A204.1 (cell line): ENCODE measurements around the gene CDCP1.
"Not testable (repeated sequence)": the region's sequence is repeated elsewhere in the genome, so short reads cannot be mapped to it uniquely, and the experiment has no call there.

Experiments used
- FAIRE-seq: peaks from 2 replicates; lab custom pipeline; 2012; peaks lifted over from hg19 to GRCh38; lab: Jason Lieb, UNC

CDCP1 gene

GRCh38 chr3:45055032-45055410, 91.2 kb downstream of the CDCP1 start:
- FAIRE-seq: no peak

GRCh38 chr3:45054196-45054857, 91.9 kb downstream of the CDCP1 start:
- no peak for FAIRE-seq

- not testable (repeated sequence) for FAIRE-seq
Observed at GRCh38 chr3:45053805-45054195, 92.4 kb downstream of the CDCP1 start.

GRCh38 chr3:45051685-45052084, 94.5 kb downstream of the CDCP1 start:
- FAIRE-seq: no peak

- no peak for FAIRE-seq
Observed at GRCh38 chr3:45049807-45050206, 96.4 kb downstream of the CDCP1 start.

- FAIRE-seq: no peak
Observed at GRCh38 chr3:45048244-45048643, 97.9 kb downstream of the CDCP1 start.

GRCh38 chr3:45043728-45044299, 102.4 kb downstream of the CDCP1 start:
- no peak for FAIRE-seq

- FAIRE-seq: no peak
Observed at GRCh38 chr3:45042162-45042561, 104.0 kb downstream of the CDCP1 start.

- no peak for FAIRE-seq
Observed at GRCh38 chr3:45041666-45042065, 104.5 kb downstream of the CDCP1 start.

GRCh38 chr3:45037720-45038455, 108.3 kb downstream of the CDCP1 start:
- FAIRE-seq: peak; percentile 96

- FAIRE-seq: no peak
Observed at GRCh38 chr3:45035441-45036301, 110.5 kb downstream of the CDCP1 start.

- no peak for FAIRE-seq
Observed at GRCh38 chr3:45034612-45035252, 111.4 kb downstream of the CDCP1 start.

- FAIRE-seq: no peak
Observed at GRCh38 chr3:45033791-45034190, 112.4 kb downstream of the CDCP1 start.
